ENCODE results near the gene HEATR9.

The HEATR9 gene

DNA sequence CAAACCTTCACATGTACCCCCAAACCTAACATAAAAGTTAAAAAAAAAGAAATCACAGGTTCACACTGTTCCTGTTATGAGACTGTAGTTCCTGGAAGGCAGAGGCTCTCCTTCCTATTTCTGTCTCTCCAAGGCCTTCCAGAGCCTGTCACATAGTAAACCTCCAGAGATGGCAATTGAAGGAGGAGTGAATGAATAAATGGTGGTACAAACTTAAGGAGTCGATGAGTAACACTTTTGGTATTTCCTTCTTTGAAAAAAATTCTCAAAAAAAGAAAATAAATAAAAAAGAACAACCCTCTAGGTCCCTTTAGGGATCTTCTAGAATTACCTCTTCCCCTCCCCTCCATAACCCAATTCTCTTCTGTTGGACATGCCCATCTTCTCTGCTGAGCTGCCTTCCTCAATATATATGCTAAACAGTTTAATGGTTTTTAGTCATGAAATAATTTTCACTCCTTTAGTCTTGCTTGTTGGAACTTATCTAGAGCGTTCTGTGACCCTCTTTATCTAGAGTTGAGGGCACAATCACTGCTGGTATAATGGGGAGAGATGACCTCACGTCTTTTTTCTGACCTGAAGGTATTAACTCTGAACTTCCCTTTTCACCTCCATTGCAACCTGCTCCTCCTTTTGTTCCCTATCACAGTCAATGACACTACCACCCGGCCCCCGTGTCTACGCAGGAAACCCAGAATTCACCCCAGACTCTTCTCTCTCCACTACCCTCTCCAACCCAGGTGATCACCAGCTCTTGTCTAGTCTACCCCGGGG, 61.1 kb downstream of the HEATR9 start:
- DNase-seq, result no peak

Measured in NCI-H1436 (cell line).